ENCODE data around the gene ESR1. TPM values are rescaled to one million over a fixed set of nuclear protein-coding genes. Genes with fewer than 3 reads are reported as not detected.

Gene ESR1
- total RNA-seq, 1 donor from 2014 or later, result 17.5 TPM

- DNase-seq (no peak), ATAC-seq (ENCODE audit: low read depth) (no peak)
- peaks cover 16% of the 10 kb centered on the region for H3K9me3 Mint-ChIP-seq
- ChIA-PET POLR2A (no interaction called here), CTCF (no interaction called here)
- H3K4me1 Mint-ChIP-seq, result no peaks in the 10 kb centered on the region
- H3K27me3 Mint-ChIP-seq, result no peaks in the 10 kb centered on the region
- no peak for TF ChIP-seq CTCF (IDR thresholded peaks at IDR 0.05)
- H3K36me3 Mint-ChIP-seq (ENCODE audit: low read depth), result no peaks in the 10 kb centered on the region
- H3K27ac Mint-ChIP-seq, result no peak overlapping the region
- no peak overlapping the region for H3K4me3 Mint-ChIP-seq
- intact Hi-C loops (cut with micrococcal nuclease), result no loop called here
Measured at GRCh38 chr6:151901009-151901411, 93.5 kb downstream of the ESR1 start.

DNA sequence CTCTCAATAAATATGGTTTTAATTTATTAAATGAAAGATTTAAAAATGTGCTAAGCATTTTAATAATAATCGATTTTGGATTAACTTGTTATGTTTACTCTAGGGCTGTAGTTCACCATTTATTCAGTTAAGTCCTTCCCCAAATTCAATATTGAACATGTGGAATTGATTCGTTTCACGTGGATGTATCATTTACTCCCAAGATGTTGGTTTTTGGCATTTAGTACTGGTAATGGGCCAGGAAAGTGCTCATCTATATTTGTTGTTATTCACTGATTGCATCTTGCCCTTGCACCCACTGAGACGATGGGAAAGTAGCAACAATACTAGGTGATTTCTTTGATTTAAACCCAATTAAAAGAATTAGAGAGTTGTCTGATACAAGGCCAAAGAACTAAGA lies 97.1 kb downstream of the ESR1 start:
- H3K27me3 Mint-ChIP-seq, result no peaks in the 10 kb centered on the region
- H3K4me1 Mint-ChIP-seq, result no peaks in the 10 kb centered on the region
- H3K4me3 Mint-ChIP-seq, result no peak overlapping the region
- no peaks in the 10 kb centered on the region for H3K9me3 Mint-ChIP-seq
- POLR2A ChIA-PET, result no interaction called here
- CTCF ChIA-PET, result no interaction called here
- ATAC-seq (ENCODE audit: low read depth) (no peak), DNase-seq (no peak)
- intact Hi-C loops (cut with micrococcal nuclease), result no loop called here
- TF ChIP-seq CTCF (IDR thresholded peaks at IDR 0.05), result no peak
- H3K27ac Mint-ChIP-seq, result no peak overlapping the region
- H3K36me3 Mint-ChIP-seq (ENCODE audit: low read depth), result no peaks in the 10 kb centered on the region

DNA sequence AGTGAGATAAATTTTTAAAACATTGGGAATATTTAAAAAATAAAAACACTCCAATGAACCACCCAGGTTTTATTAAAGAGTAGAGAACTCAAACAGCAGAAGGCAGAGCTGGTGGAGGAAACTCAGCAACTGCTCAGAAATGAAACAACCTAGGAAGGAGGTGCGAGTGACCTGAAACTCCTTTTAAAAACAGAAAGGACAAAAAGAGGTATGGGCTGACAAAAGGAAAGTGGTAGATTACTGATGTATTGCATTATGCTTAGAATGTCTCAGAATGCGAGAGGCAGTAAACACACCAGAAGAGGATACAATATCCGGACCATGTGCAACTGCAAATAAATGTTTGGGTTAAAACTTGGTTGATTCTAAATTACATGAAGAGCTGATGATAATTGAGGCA lies 97.6 kb downstream of the ESR1 start:
- ChIA-PET CTCF (no interaction called here), POLR2A (no interaction called here)
- Mint-ChIP-seq H3K9me3 (no peaks in the 10 kb centered on the region), H3K27ac (no peak overlapping the region), H3K27me3 (no peaks in the 10 kb centered on the region), H3K36me3 (ENCODE audit: low read depth) (no peaks in the 10 kb centered on the region), H3K4me1 (no peaks in the 10 kb centered on the region), H3K4me3 (no peak overlapping the region)
- DNase-seq (no peak), ATAC-seq (ENCODE audit: low read depth) (no peak)
- intact Hi-C loops (cut with micrococcal nuclease), result no loop called here
- no peak for TF ChIP-seq CTCF (IDR thresholded peaks at IDR 0.05)

DNA sequence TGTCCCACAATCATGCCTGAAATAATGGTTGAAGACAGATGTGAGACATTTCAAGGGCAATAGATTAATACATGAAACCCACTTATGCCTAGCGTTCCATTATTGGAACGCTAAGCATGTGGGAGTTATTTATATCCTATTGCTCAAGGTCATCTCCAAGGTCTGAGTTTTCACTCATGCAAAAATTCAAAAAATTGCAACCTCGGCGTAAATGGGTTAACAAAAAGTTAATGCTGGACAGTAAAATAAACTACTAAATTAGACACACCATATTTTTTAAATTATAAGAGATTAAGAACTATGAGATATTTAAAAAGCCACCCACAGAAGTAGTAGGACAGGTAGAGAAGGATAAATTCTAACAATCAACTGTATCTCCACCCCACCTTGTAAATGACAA lies 98.4 kb downstream of the ESR1 start:
- Mint-ChIP-seq H3K4me1 (no peaks in the 10 kb centered on the region), H3K4me3 (no peak overlapping the region), H3K27ac (no peak overlapping the region), H3K9me3 (no peaks in the 10 kb centered on the region), H3K36me3 (ENCODE audit: low read depth) (no peaks in the 10 kb centered on the region), H3K27me3 (no peaks in the 10 kb centered on the region)
- ATAC-seq (ENCODE audit: low read depth), result no peak
- CTCF ChIA-PET, result no interaction called here
- no peak for TF ChIP-seq CTCF (IDR thresholded peaks at IDR 0.05)
- no peak for DNase-seq
- intact Hi-C loops (cut with micrococcal nuclease), result no loop called here
- POLR2A ChIA-PET, result no interaction called here

- Mint-ChIP-seq H3K27me3 (no peaks in the 10 kb centered on the region), H3K36me3 (ENCODE audit: low read depth) (no peaks in the 10 kb centered on the region), H3K4me1 (no peaks in the 10 kb centered on the region), H3K27ac (no peak overlapping the region), H3K4me3 (no peak overlapping the region), H3K9me3 (no peaks in the 10 kb centered on the region)
- DNase-seq (no peak), ATAC-seq (ENCODE audit: low read depth) (no peak)
- intact Hi-C loops (cut with micrococcal nuclease), result no loop called here
- ChIA-PET POLR2A (no interaction called here), CTCF (no interaction called here)
- no peak for TF ChIP-seq CTCF (IDR thresholded peaks at IDR 0.05)
Measured at GRCh38 chr6:151911401-151911800, 103.9 kb downstream of the ESR1 start.
